NCI-H1436 treated with DMSO at 0.1 percent for 48 hours (cell line): ENCODE data around the gene SELENBP1.

Source experiments
- DNase-seq: peaks from one replicate; lab custom pipeline; 2025; lab: John Stamatoyannopoulos, UW

Gene SELENBP1

GRCh38 chr1:151343587-151343986 lies 28.9 kb downstream of the SELENBP1 start:
- DNase-seq = no peak

- DNase-seq = no peak
Observed at GRCh38 chr1:151342569-151342968, 29.9 kb downstream of the SELENBP1 start.

- DNase-seq = no peak
Observed at GRCh38 chr1:151342021-151342420, 30.5 kb downstream of the SELENBP1 start.

GRCh38 chr1:151340870-151341754 lies 31.4 kb downstream of the SELENBP1 start:
- DNase-seq = peak; percentile 38

GRCh38 chr1:151336556-151336955 lies 35.9 kb downstream of the SELENBP1 start:
- no peak for DNase-seq

- no peak for DNase-seq
Observed at GRCh38 chr1:151334822-151335221, 37.7 kb downstream of the SELENBP1 start.

- DNase-seq = no peak
Observed at GRCh38 chr1:151327903-151328674, 44.4 kb downstream of the SELENBP1 start.

GRCh38 chr1:151327223-151327902 lies 45.1 kb downstream of the SELENBP1 start, which contains the start of gene PI4KB:
Gene PI4KB (minus strand): TSS chr1:151327416. CDS start chr1:151316481, 10,935 bp downstream.
- peak; percentile 96 for DNase-seq

GRCh38 chr1:151326619-151327222 lies 45.8 kb downstream of the SELENBP1 start:
- DNase-seq = no peak

GRCh38 chr1:151325646-151326429 lies 46.7 kb downstream of the SELENBP1 start:
- no peak for DNase-seq

- DNase-seq = no peak
Observed at GRCh38 chr1:151325231-151325630, 47.3 kb downstream of the SELENBP1 start.

GRCh38 chr1:151324390-151324930 lies 48.0 kb downstream of the SELENBP1 start:
- DNase-seq = no peak

GRCh38 chr1:151318975-151319374 lies 53.5 kb downstream of the SELENBP1 start:
- DNase-seq = no peak

GRCh38 chr1:151315565-151316235 lies 56.8 kb downstream of the SELENBP1 start:
- no peak for DNase-seq
